IMR-90 (cell line): ENCODE results near the gene GDF15. TPM values are rescaled to one million over a fixed set of nuclear protein-coding genes. Genes with fewer than 3 reads are reported as not detected.
"Not testable (repeated sequence)": the region's sequence is repeated elsewhere in the genome, so short reads cannot be mapped to it uniquely, and the experiment has no call there.

Source experiments
- ATAC-seq: fragments of 200-7000 bp; cut with Tn5 transposase; 2 replicates; pipeline ENCODE4 v1.9.1; 2020; ENCODE audit warnings: low read depth, mild to moderate bottlenecking, moderate library complexity
- BruUV-seq: library from RNA; stranded (reverse); fragments of 400-500 nt; replicated peaks from 2 replicates; lab custom pipeline; 2021; lab: Mats Ljungman, UMichigan
- CTCF ChIA-PET: fragments of 300-600 bp; formaldehyde crosslinking; extraction: SDS; loops from one replicate; lab custom pipeline; 2021; ENCODE audit warnings: antibody characterized with exemption; lab: Yijun Ruan, JAX
- POLR2A ChIA-PET: fragments of 300-600 bp; sonication (Branson Sonifier 250); formaldehyde crosslinking; loops from one replicate; lab custom pipeline; 2022; ENCODE audit warnings: antibody characterized with exemption; ENCODE audit not compliant: unreplicated experiment; lab: Charles Lee
- DNase-seq: peaks from one replicate; pipeline ENCODE4 v3.0.0; 2013
- H2AFZ ChIP-seq: replicated peaks from 2 replicates; pipeline ENCODE3; 2013; ENCODE audit warnings: low read length, mild to moderate bottlenecking; ENCODE audit not compliant: poor library complexity
- H2AK5ac ChIP-seq: 2 replicates; pipeline ENCODE4 v1.6.1; 2013; ENCODE audit warnings: low read depth, low read length, inconsistent platforms
- H2AK9ac ChIP-seq: replicated peaks from 2 replicates; pipeline ENCODE3; 2013; ENCODE audit warnings: mild to moderate bottlenecking, low read depth, low read length, moderate library complexity; ENCODE audit not compliant: poor library complexity
- H2BK120ac ChIP-seq: 2 replicates; pipeline ENCODE4 v1.6.1; 2013; ENCODE audit warnings: low read depth, low read length, inconsistent platforms
- H2BK15ac ChIP-seq: 3 replicates; pipeline ENCODE4 v1.6.1; 2013; ENCODE audit warnings: low read depth, low read length, inconsistent platforms
- H2BK20ac ChIP-seq: 2 replicates; pipeline ENCODE4 v1.6.1; 2013; ENCODE audit warnings: low read depth, mild to moderate bottlenecking, inconsistent platforms, low read length, moderate library complexity
- H2BK5ac ChIP-seq: 2 replicates; pipeline ENCODE4 v1.6.1; 2013; ENCODE audit warnings: mild to moderate bottlenecking, low read depth, low read length, inconsistent platforms; ENCODE audit not compliant: poor library complexity, severe bottlenecking
- H3K14ac ChIP-seq: replicated peaks from 2 replicates; pipeline ENCODE4 v1.6.1; 2013; ENCODE audit warnings: low read depth, low read length, inconsistent platforms
- H3K18ac ChIP-seq: 2 replicates; pipeline ENCODE4 v1.6.1; 2013; ENCODE audit warnings: low read depth, low read length, control low read depth
- H3K23ac ChIP-seq: 2 replicates; pipeline ENCODE4 v1.6.1; 2013; ENCODE audit warnings: low read depth, low read length, inconsistent platforms
- H3K27ac ChIP-seq: 2 replicates; pipeline ENCODE4 v1.5.1; 2013; ENCODE audit warnings: mild to moderate bottlenecking, control low read depth, low read length; ENCODE audit not compliant: insufficient read depth
- H3K27me3 ChIP-seq: 2 replicates; pipeline ENCODE4 v1.6.1; 2013; ENCODE audit warnings: low read length; ENCODE audit not compliant: control insufficient read depth, insufficient read depth
- H3K36me3 ChIP-seq: 2 replicates; pipeline ENCODE4 v1.6.1; 2013; ENCODE audit warnings: low read length, mixed read lengths; ENCODE audit not compliant: control insufficient read depth, insufficient read depth
- H3K4ac ChIP-seq: 2 replicates; pipeline ENCODE4 v1.6.1; 2013; ENCODE audit warnings: low read depth, low read length, inconsistent platforms
- H3K4me1 ChIP-seq: 2 replicates; pipeline ENCODE4 v1.6.1; 2013; ENCODE audit warnings: low read length, mixed read lengths; ENCODE audit not compliant: control insufficient read depth, insufficient read depth
- H3K4me2 ChIP-seq: 2 replicates; pipeline ENCODE4 v1.6.1; 2013; ENCODE audit warnings: low read depth, mild to moderate bottlenecking, control low read depth, low read length, moderate library complexity
- H3K4me3 ChIP-seq: 2 replicates; pipeline ENCODE4 v1.5.1; 2013; ENCODE audit warnings: low read depth, mild to moderate bottlenecking, control low read depth, low read length, moderate library complexity; ENCODE audit not compliant: insufficient read depth
- H3K56ac ChIP-seq: 2 replicates; pipeline ENCODE4 v1.6.1; 2013; ENCODE audit warnings: low read length, inconsistent platforms; ENCODE audit not compliant: insufficient read depth; ENCODE audit errors: extremely low read depth
- H3K79me1 ChIP-seq, 2 experiments: 2 replicates each; pipeline ENCODE4 v1.6.1; 2013; ENCODE audit warnings: low read length in 2 of 2, inconsistent platforms in 1 of 2, low read depth in 1 of 2
- H3K9ac ChIP-seq: 2 replicates; pipeline ENCODE4 v1.6.1; 2013; ENCODE audit warnings: low read depth, low read length, control low read depth
- H3K9me1 ChIP-seq: 2 replicates; pipeline ENCODE4 v1.6.1; 2013; ENCODE audit warnings: low read length, inconsistent platforms; ENCODE audit not compliant: insufficient read depth
- H3K9me3 ChIP-seq: 2 replicates; pipeline ENCODE4 v1.6.1; 2013; ENCODE audit warnings: low read length; ENCODE audit not compliant: control insufficient read depth, insufficient read depth
- H4K20me1 ChIP-seq: 2 replicates; pipeline ENCODE4 v1.6.1; 2013; ENCODE audit warnings: low read length, inconsistent platforms; ENCODE audit not compliant: insufficient read depth
- H4K5ac ChIP-seq: 2 replicates; pipeline ENCODE4 v1.6.1; 2013; ENCODE audit warnings: mild to moderate bottlenecking, low read depth, low read length, control low read depth
- H4K8ac ChIP-seq, 2 experiments: 2 replicates each; pipeline ENCODE4 v1.6.1; 2013; ENCODE audit warnings: low read depth in 2 of 2, low read length in 2 of 2, control low read depth in 1 of 2, inconsistent platforms in 1 of 2
- H4K91ac ChIP-seq: 2 replicates; pipeline ENCODE4 v1.6.1; 2013; ENCODE audit warnings: low read depth, low read length, inconsistent platforms; ENCODE audit not compliant: insufficient read depth
- WGBS, 2 experiments: methylation state at CpG; one replicate each; pipeline versions ENCODE4 v1.1.5 to v1.1.7; 2013; ENCODE audit warnings: missing lambda C conversion rate in 2 of 2; ENCODE audit not compliant: insufficient read length in 1 of 2; ENCODE audit errors: extremely low coverage in 2 of 2; 5-methylcytosine and 5-hydroxymethylcytosine counted together
- dilution Hi-C: fragments of 300-500 bp; cut with HindIII; formaldehyde crosslinking; loops from one replicate; pipeline ENCODE4 v1.14.3; 2018; ENCODE audit warnings: low sequenced_read_pairs; ENCODE audit not compliant: unreplicated experiment
- in situ Hi-C: fragments of 300-500 bp; cut with MboI; formaldehyde crosslinking; loops from 3 replicates; pipeline ENCODE4 v1.14.3; 2019; ENCODE audit warnings: low sequenced_read_pairs, inconsistent platforms, mixed read lengths
- intact Hi-C: fragments of 100-400 bp; cut with micrococcal nuclease; formaldehyde crosslinking; loops from 2 replicates; pipeline ENCODE4 v1.10.0; 2022
- polyA plus RNA-seq, 3 experiments: library from polyadenylated mRNA; depleted of rRNA; stranded (reverse); fragments of >200 nt; gene quantifications; 2 replicates each; pipeline ENCODE4 v1.2.3, GENCODE V29; 2012; ENCODE audit warnings: low replicate concordance in 1 of 3
- total RNA-seq: library from RNA; depleted of rRNA; stranded (reverse); fragments of >200 nt; gene quantifications from 2 replicates; pipeline ENCODE4 v1.2.3, GENCODE V29; 2012

The GDF15 gene
- total and polyA plus RNA-seq, 2 of the 4 experiments (the other 2 are of a cell fraction): 5.6 to 49.8 TPM

DNA sequence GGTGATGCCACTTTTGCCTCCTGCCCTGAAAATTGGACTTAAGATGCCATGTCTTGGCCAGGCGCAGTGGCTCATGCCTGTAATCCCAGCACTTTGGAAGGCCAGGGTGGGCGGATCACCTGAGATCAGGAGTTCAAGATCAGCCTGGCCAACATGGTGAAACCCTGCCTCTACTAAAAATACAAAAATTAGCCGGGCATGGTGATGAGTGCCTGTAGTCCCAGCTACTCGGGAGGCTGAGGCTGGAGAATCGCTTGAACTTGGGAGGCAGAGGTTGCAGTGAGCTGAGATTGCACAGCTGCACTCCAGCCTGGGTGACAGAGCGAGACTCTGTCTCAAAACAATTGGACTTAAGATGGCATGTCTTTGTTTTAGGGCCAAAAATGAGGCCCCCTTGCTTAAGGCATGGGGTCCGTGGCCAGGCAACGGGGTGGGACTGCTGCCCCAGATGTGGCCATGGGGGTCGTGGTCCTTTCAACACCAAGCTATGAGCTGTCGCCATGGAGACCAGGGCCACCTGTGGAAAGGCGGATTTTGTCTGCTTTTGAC, 21.6 kb upstream of the GDF15 start:
- CTCF ChIA-PET: interaction anchor here (0.5 to 0.9 kb wide), 6 partner anchors 24 to 85 kb away, joined by 3 to 7 read pairs (median 3); no protein-coding TSS in a partner anchor
- Histone ChIP-seq H3K23ac (peak overlapping the region; percentile 100), H2BK120ac (peak overlapping the region; percentile 100), H3K79me1 (peaks cover 0 to 28% of the 10 kb centered on the region in 2 experiments; a peak in 2 of 4 replicates), H3K4me1 (peaks cover 10% of the 10 kb centered on the region), H3K27ac (peak overlapping the region; percentile 96), H2AK9ac (peak overlapping the region; percentile 100), H2AK5ac (peak overlapping the region; percentile 100), H2BK20ac (peak overlapping the region; percentile 100), H2BK5ac (peak overlapping the region; percentile 99), H3K56ac (peak overlapping the region; percentile 97), H4K91ac (peak overlapping the region; percentile 100), H3K9ac (peak overlapping the region; percentile 72), H3K4me2 (peak overlapping the region; percentile 28; the same call in 1 of the 2 replicates), H4K5ac (peak overlapping the region; percentile 99), H2BK15ac (peak overlapping the region; percentile 97), H2AFZ (peak overlapping the region; percentile 77), H3K18ac (peak overlapping the region; percentile 99), H3K36me3 (peaks cover 16% of the 10 kb centered on the region), H3K4ac (peak overlapping the region; percentile 100), H3K14ac (peak overlapping the region; percentile 100), H4K8ac (peak overlapping the region; percentile 97 to 100)
- intact Hi-C loops, H3K27me3 ChIP-seq, BruUV-seq, in situ Hi-C loops, DNase-seq, H3K4me3 ChIP-seq, dilution Hi-C loops, H3K9me1 ChIP-seq, H4K20me1 ChIP-seq, H3K9me3 ChIP-seq: not testable (repeated sequence)
- WGBS, 2 experiments: 35% methylated on average over 3 of the region's 11 CpGs; no CpG with 5 or more reads in 1 of the 2 experiments
- POLR2A ChIA-PET: interaction anchor here (0.9 kb wide), 1 partner anchor 83 kb away, joined by 6 read pairs; the partner anchor contains the start of gene JUND
- peak; percentile 13 for ATAC-seq
